RPMI8226 (cell line): ENCODE data around the gene SRRD.
"Not testable (repeated sequence)": the region's sequence is repeated elsewhere in the genome, so short reads cannot be mapped to it uniquely, and the experiment has no call there.

Source experiments
- DNase-seq: peaks from one replicate; pipeline ENCODE4 v3.0.0-alpha.2; 2015

The SRRD gene

GRCh38 chr22:26483439-26484359, at the start of gene SRRD, which contains the start of gene HPS4:
SRRD (plus strand) TSS chr22:26483877; CDS start chr22:26483891, 14 bp downstream.
HPS4 (minus strand) TSS chr22:26483783; CDS start chr22:26481762, 2,021 bp downstream.
- peak; percentile 97 for DNase-seq

- no peak for DNase-seq
Observed at GRCh38 chr22:26435327-26436093, 48.2 kb upstream of the SRRD start.

- DNase-seq = no peak
Observed at GRCh38 chr22:26436903-26437515, 46.7 kb upstream of the SRRD start.

- no peak for DNase-seq
Observed at GRCh38 chr22:26437694-26438392, 45.8 kb upstream of the SRRD start.

GRCh38 chr22:26438776-26439175, 44.9 kb upstream of the SRRD start:
- DNase-seq = not testable (repeated sequence)

GRCh38 chr22:26439559-26439958, 44.1 kb upstream of the SRRD start:
- DNase-seq = no peak

- no peak for DNase-seq
Observed at GRCh38 chr22:26442086-26442756, 41.5 kb upstream of the SRRD start.

- DNase-seq = no peak
Observed at GRCh38 chr22:26443901-26444690, 39.6 kb upstream of the SRRD start.

GRCh38 chr22:26444777-26445176, 38.9 kb upstream of the SRRD start:
- no peak for DNase-seq

- DNase-seq = no peak
Observed at GRCh38 chr22:26445577-26446275, 38.0 kb upstream of the SRRD start.

- no peak for DNase-seq
Observed at GRCh38 chr22:26446808-26447515, 36.7 kb upstream of the SRRD start.

- DNase-seq = no peak
Observed at GRCh38 chr22:26447584-26448329, 35.9 kb upstream of the SRRD start.

- DNase-seq = no peak
Observed at GRCh38 chr22:26448334-26448733, 35.3 kb upstream of the SRRD start.

GRCh38 chr22:26448941-26449340, 34.7 kb upstream of the SRRD start:
- no peak for DNase-seq

- no peak for DNase-seq
Observed at GRCh38 chr22:26450453-26451185, 33.1 kb upstream of the SRRD start.

GRCh38 chr22:26452236-26453016, 31.3 kb upstream of the SRRD start:
- no peak for DNase-seq

- DNase-seq = no peak
Observed at GRCh38 chr22:26453216-26453615, 30.5 kb upstream of the SRRD start.
